ENCODE measurements around the gene SUGCT. TPM values are rescaled to one million over a fixed set of nuclear protein-coding genes. Genes with fewer than 3 reads are reported as not detected.

The SUGCT gene
- total and polyA plus RNA-seq, 2 of the 8 experiments (the other 6 are each of a cell fraction or from before 2014, with no cell fraction given): 2.8 to 5.4 TPM

DNA sequence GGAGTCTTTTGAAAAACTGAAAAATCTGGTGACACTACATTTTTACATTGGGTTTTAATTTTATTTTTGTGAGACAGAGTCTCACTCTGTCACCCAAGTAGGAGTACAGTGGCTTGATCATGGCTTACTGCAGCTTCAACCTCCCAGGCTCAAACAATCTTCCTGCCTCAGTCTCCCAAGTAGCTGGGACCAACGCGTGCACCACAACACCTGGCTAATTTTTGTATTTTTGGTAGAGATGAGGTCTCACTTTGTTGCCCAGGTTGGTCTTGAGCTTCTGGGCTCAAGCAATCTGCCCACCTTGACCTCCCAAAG is 11.9 kb upstream of the SUGCT start:
- no peaks in the 10 kb centered on the region for H3K4me1 ChIP-seq (replicated peaks in 1 of 4; ENCODE audit: control insufficient read depth in 3 of 4, insufficient read depth in 4 of 4, low read length in 3 of 4)
- no peaks in the 10 kb centered on the region; the same call in 1 of the 2 replicates for H3K79me1 ChIP-seq (ENCODE audit: low read depth, low read length)
- no peak overlapping the region for H2AFZ ChIP-seq (ENCODE audit: low read length)
- H3K56ac ChIP-seq (replicated peaks; ENCODE audit: insufficient read length, low read depth, low read length): no peak overlapping the region
- ChIA-PET POLR2A (ENCODE audit: partially characterized antibody) (interaction anchor here (2.0 kb wide), 1 partner anchor 11 kb away, joined by 7 read pairs; the partner anchor contains the start of genes MPLKIP and SUGCT), CTCF (ENCODE audit: partially characterized antibody) (interaction anchor here (1.1 to 1.4 kb wide), 2 partner anchors 12 to 70 kb away, joined by 3 read pairs; partner anchors contain the start of genes MPLKIP and SUGCT)
- no peak overlapping the region for H2AK5ac ChIP-seq (ENCODE audit: low read depth, low read length)
- H4K5ac ChIP-seq (ENCODE audit: insufficient read length, low read depth, low read length): no peak overlapping the region
- H3K23ac ChIP-seq (ENCODE audit: insufficient read length): no peak overlapping the region
- H4K20me1 ChIP-seq (replicated peaks in 1 of 2; ENCODE audit: control insufficient read depth in 1 of 2, insufficient read depth in 2 of 2, low read length in 2 of 2): peaks cover 0 to 2% of the 10 kb centered on the region in 2 experiments
- no peak overlapping the region for H2BK5ac ChIP-seq (ENCODE audit: low read depth, low read length)
- no peak overlapping the region for H2BK20ac ChIP-seq (ENCODE audit: low read length)
- no peak overlapping the region for H3K4ac ChIP-seq (replicated peaks; ENCODE audit: insufficient read length, low read depth, low read length)
- H2BK15ac ChIP-seq (ENCODE audit: low read length): no peak overlapping the region
- H3K4me2 ChIP-seq (ENCODE audit: insufficient read depth in 1 of 2, low read depth in 2 of 2, low read length in 2 of 2): no peak overlapping the region
- H3K4me3 ChIP-seq (ENCODE audit: extremely low read depth in 1 of 4, insufficient read depth in 2 of 4, low read depth in 3 of 4, low read length in 4 of 4): no peak overlapping the region
- H3K27me3 ChIP-seq (replicated peaks in 1 of 4; ENCODE audit: control insufficient read depth in 3 of 4, extremely low read depth in 1 of 4, insufficient read depth in 3 of 4, low read length in 3 of 4): no peaks in the 10 kb centered on the region
- no peak overlapping the region for H3K14ac ChIP-seq (ENCODE audit: insufficient read length)
- no peaks in the 10 kb centered on the region for H3K9me3 ChIP-seq (ENCODE audit: insufficient read depth in 2 of 2, low read depth in 1 of 2, low read length in 1 of 2)
- no peak overlapping the region for H2BK12ac ChIP-seq (ENCODE audit: low read depth, low read length)
- TF ChIP-seq, protein P1, sequence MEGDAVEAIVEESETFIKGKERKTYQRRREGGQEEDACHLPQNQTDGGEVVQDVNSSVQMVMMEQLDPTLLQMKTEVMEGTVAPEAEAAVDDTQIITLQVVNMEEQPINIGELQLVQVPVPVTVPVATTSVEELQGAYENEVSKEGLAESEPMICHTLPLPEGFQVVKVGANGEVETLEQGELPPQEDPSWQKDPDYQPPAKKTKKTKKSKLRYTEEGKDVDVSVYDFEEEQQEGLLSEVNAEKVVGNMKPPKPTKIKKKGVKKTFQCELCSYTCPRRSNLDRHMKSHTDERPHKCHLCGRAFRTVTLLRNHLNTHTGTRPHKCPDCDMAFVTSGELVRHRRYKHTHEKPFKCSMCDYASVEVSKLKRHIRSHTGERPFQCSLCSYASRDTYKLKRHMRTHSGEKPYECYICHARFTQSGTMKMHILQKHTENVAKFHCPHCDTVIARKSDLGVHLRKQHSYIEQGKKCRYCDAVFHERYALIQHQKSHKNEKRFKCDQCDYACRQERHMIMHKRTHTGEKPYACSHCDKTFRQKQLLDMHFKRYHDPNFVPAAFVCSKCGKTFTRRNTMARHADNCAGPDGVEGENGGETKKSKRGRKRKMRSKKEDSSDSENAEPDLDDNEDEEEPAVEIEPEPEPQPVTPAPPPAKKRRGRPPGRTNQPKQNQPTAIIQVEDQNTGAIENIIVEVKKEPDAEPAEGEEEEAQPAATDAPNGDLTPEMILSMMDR (IDR thresholded peaks at IDR 0.05; ENCODE audit: control extremely low read depth in 1 of 3, insufficient read depth in 1 of 3, low read depth in 1 of 3, low read length in 3 of 3): no peak
- TF ChIP-seq CBX8 (IDR thresholded peaks at IDR 0.05; ENCODE audit: borderline replicate concordance, low read depth, low read length) (no peak), FOSL1 (IDR thresholded peaks at IDR 0.05; ENCODE audit: insufficient read depth, low read depth, low read length) (no peak)
- no peak overlapping the region for H3K27ac ChIP-seq (ENCODE audit: low read depth, low read length)
- no peak overlapping the region for H4K8ac ChIP-seq (ENCODE audit: extremely low read depth, insufficient read depth, low read length)
- WGBS, 2 experiments (ENCODE audit: extremely low coverage in 1 of 2, insufficient coverage in 1 of 2, insufficient read length in 1 of 2, insufficient replicate concordance in 2 of 2, low coverage in 1 of 2, low lambda C conversion rate in 2 of 2, missing lambda C conversion rate in 1 of 2): 85% methylated on average over 2 of the region's 2 CpGs; no CpG with 5 or more reads in 1 of the 2 experiments
- H3K36me3 ChIP-seq (ENCODE audit: control insufficient read depth in 2 of 4, insufficient read depth in 4 of 4, low read length in 3 of 4): no peaks in the 10 kb centered on the region
- DNase-seq (ENCODE audit: low read depth in 1 of 2, low spot score in 2 of 2) (no peak), FAIRE-seq (no peak)
- H2BK120ac ChIP-seq (replicated peaks; ENCODE audit: low read depth, low read length): no peak overlapping the region
- no peak overlapping the region for H3K18ac ChIP-seq (ENCODE audit: extremely low read depth, low read length)
- H3K9ac ChIP-seq (replicated peaks in 1 of 4; ENCODE audit: extremely low read depth in 1 of 4, low read depth in 3 of 4, low read length in 3 of 4): no peak overlapping the region
- H3K79me2 ChIP-seq (ENCODE audit: control insufficient read depth in 1 of 2, insufficient read depth in 2 of 2, low read length in 2 of 2): 0 out of 4 replicates have a peak, but pooled peaks cover 0 to under 1% of the 10 kb centered on the region in 2 experiments
- no peak overlapping the region for H4K91ac ChIP-seq (replicated peaks; ENCODE audit: insufficient read length, low read length)
- no peaks in the 10 kb centered on the region for H3K23me2 ChIP-seq (ENCODE audit: low read depth, low read length)
